Measurements from ENCODE around the gene HOXA13.

Gene HOXA13

GRCh38 chr7:27146491-27147198 lies 53.2 kb downstream of the HOXA13 start:
- no peak for DNase-seq

GRCh38 chr7:27145914-27146412 lies 53.9 kb downstream of the HOXA13 start:
- no peak for DNase-seq

DNA sequence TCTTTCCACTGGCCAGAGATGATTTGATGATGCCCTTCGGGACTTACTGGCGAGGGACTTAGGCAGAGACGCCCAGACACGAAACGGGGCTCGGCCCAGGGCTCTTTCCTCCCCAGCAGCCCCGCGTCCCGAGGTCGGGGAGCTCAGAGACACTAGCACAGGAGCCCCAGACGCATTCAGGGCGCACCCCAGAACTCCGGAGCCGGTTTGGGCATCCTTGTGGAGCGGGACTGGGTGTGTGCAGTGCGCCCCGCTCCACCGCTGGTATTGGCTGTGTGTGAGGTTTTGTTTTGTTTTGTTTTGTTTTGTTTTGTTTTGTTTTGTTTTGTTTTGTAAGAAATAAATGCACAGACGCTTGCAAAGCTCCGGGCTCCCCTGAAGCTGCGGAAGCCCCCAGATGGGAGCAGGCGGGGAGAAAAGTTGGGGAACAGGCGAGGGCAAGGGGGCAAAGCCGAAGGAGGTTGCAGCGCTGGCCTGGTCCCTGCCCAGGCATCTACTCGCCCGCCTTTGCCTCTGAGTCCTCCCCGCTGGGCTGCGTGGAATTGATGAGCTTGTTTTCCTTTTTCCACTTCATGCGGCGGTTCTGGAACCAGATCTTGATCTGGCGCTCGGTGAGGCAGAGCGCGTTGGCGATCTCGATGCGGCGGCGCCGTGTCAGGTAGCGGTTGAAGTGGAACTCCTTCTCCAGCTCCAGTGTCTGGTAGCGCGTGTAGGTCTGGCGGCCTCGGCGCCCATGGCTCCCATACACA lies 54.6 kb downstream of the HOXA13 start:
- DNase-seq = no peak

- DNase-seq = no peak
These were observed 55.1 kb downstream of the HOXA13 start for GRCh38 chr7:27144781-27145164.
